ENCODE measurements around the gene BTBD9. TPM values are rescaled to one million over a fixed set of nuclear protein-coding genes. Genes with fewer than 3 reads are reported as not detected.

Gene BTBD9
- total RNA-seq, 3 donors from 2014 or later: 12.8 to 25.5 (median 19.0) TPM

DNA sequence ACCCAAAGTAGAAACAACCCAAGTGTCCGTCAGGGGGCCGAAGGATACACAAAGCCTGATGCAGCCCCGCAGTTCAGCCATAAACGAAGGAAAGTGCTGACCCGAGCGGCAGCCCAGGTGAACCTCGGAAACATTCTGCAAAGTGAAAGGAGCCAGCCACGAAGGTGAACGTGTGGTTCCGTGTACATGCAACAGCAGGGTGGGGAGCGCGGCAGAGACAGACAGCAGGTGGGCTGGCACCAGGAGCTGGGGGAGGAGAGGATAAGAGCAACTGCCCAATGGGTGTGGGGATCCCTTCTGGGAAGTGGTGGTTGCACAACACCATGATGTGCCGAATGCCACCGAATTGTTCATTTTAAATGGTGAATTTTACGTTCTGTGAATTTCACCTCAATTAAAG is 478.4 kb downstream of the BTBD9 start:
- no peaks in the 10 kb centered on the region for H3K4me1 ChIP-seq
- H3K9me3 ChIP-seq: peaks cover 0 to 6% of the 10 kb centered on the region in 2 donors
- no peak for TF ChIP-seq POLR2AphosphoS5 (IDR thresholded peaks at IDR 0.05)
- no peak for TF ChIP-seq POLR2A (IDR thresholded peaks at IDR 0.05)
- TF ChIP-seq, protein P1, sequence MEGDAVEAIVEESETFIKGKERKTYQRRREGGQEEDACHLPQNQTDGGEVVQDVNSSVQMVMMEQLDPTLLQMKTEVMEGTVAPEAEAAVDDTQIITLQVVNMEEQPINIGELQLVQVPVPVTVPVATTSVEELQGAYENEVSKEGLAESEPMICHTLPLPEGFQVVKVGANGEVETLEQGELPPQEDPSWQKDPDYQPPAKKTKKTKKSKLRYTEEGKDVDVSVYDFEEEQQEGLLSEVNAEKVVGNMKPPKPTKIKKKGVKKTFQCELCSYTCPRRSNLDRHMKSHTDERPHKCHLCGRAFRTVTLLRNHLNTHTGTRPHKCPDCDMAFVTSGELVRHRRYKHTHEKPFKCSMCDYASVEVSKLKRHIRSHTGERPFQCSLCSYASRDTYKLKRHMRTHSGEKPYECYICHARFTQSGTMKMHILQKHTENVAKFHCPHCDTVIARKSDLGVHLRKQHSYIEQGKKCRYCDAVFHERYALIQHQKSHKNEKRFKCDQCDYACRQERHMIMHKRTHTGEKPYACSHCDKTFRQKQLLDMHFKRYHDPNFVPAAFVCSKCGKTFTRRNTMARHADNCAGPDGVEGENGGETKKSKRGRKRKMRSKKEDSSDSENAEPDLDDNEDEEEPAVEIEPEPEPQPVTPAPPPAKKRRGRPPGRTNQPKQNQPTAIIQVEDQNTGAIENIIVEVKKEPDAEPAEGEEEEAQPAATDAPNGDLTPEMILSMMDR (IDR thresholded peaks at IDR 0.05): no peak
- intact Hi-C loops (cut with DNase I; ENCODE audit: low total_unique reads): no loop called here
- H3K27ac ChIP-seq: no peak overlapping the region
- DNase-seq (ENCODE audit: low spot score in 2 of 2): no peak
- no peaks in the 10 kb centered on the region for H3K36me3 ChIP-seq
- H3K27me3 ChIP-seq: no peaks in the 10 kb centered on the region
- H3K4me3 ChIP-seq: no peak overlapping the region

DNA sequence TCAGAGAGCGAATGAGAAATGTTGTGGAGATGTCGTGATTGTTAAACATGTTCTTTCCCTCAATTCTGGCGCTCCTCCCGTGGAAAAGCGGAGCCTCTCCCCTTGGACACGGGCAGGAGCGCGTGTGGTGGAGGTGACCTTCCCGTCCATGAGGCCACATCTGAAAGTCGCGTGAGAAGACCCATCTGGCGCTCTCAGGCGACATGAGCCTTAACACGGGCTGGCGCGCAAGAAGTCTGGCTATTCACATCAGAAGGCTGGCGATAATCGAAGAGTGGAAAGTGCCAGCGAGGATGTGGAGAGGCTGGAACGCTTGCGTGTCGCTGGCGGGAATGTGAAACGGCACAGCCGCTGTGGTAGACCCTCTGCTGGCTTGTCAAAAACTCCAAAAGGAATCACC is 478.9 kb downstream of the BTBD9 start:
- DNase-seq (ENCODE audit: low spot score in 2 of 2): no peak
- TF ChIP-seq, protein P1 (IDR thresholded peaks at IDR 0.05): no peak

GRCh38 chr6:38159596-38159995 is 480.1 kb downstream of the BTBD9 start:
- Histone ChIP-seq H3K27me3 (no peaks in the 10 kb centered on the region), H3K9me3 (peaks cover 0 to 6% of the 10 kb centered on the region in 2 donors), H3K4me3 (no peak overlapping the region), H3K27ac (no peak overlapping the region), H3K36me3 (no peaks in the 10 kb centered on the region), H3K4me1 (no peaks in the 10 kb centered on the region)
- no peak for DNase-seq (ENCODE audit: low spot score in 2 of 2)
- intact Hi-C loops (cut with DNase I; ENCODE audit: low total_unique reads): no loop called here
- no peak for TF ChIP-seq POLR2A (IDR thresholded peaks at IDR 0.05)

More for the DNA sequence above, 478.9 kb downstream of the BTBD9 start:
- Histone ChIP-seq H3K4me3 (no peak overlapping the region), H3K36me3 (no peaks in the 10 kb centered on the region), H3K4me1 (no peaks in the 10 kb centered on the region), H3K27me3 (no peaks in the 10 kb centered on the region), H3K9me3 (peaks cover 0 to 6% of the 10 kb centered on the region in 2 donors), H3K27ac (no peak overlapping the region)
- intact Hi-C loops (cut with DNase I; ENCODE audit: low total_unique reads): no loop called here

DNA sequence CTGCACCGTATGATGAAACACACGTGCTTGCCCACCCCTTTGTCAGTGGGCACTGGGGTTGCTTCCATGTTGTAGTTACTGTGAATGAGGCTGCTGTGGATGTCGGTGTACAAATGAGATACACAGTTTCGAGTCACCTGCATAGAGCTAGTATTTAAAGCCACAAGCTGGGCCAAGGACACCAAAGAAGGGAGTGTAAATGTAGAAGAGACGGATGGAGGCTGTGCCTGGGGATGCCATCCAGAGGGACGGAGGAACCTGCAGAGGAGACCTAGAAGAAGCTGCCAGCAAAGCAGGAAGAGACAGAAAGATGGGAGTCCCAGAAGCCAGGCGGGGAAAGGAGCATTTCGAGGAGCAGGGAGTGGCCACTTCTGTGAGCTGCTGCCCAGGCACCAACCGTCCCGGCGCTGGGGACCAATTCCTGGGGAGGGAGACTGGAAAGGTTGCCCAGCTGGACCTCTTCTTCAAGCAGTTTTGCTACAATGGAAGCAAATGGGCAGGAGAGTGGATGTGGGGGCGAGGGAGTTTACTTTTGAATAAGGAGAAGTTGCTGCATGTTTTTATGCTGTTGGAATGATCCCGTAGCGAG is 480.9 kb downstream of the BTBD9 start:
- intact Hi-C loops (cut with DNase I; ENCODE audit: low total_unique reads): no loop called here
- TF ChIP-seq POLR2A (IDR thresholded peaks at IDR 0.05) (no peak), POLR2AphosphoS5 (IDR thresholded peaks at IDR 0.05) (no peak)
- Histone ChIP-seq H3K36me3 (no peaks in the 10 kb centered on the region), H3K4me1 (no peaks in the 10 kb centered on the region), H3K4me3 (no peak overlapping the region), H3K9me3 (peaks cover 0 to 6% of the 10 kb centered on the region in 2 donors), H3K27ac (no peak overlapping the region), H3K27me3 (no peaks in the 10 kb centered on the region)
- DNase-seq (ENCODE audit: low spot score in 2 of 2): no peak

DNA sequence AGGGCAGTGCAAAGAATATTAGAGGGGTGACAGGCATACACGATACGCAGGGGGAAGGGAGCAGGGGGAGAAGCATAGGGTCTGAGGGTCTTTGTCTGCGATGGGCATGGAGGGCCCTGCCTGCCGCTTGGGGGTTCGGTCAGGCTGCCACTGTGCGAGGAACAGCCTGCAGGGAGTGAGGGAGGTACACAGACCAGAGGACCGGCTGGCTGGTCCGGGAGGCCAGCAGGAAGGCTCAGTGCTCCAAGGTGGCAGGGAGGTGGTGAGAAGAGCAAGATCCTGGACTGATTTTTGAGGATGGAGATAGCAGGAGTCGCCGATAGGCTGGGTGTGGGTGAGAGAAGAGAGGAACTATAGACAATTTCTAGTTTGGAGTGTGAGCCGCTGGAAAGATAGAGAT is 481.8 kb downstream of the BTBD9 start:
- TF ChIP-seq, protein P1 (IDR thresholded peaks at IDR 0.05): no peak
- TF ChIP-seq POLR2A (IDR thresholded peaks at IDR 0.05) (no peak), POLR2AphosphoS5 (IDR thresholded peaks at IDR 0.05) (no peak)
- no peak for DNase-seq (ENCODE audit: low spot score in 2 of 2)
- Histone ChIP-seq H3K9me3 (peaks cover 0 to 6% of the 10 kb centered on the region in 2 donors), H3K36me3 (no peaks in the 10 kb centered on the region), H3K4me1 (no peaks in the 10 kb centered on the region), H3K27me3 (no peaks in the 10 kb centered on the region), H3K4me3 (no peak overlapping the region), H3K27ac (no peak overlapping the region)
- intact Hi-C loops (cut with DNase I; ENCODE audit: low total_unique reads): no loop called here

GRCh38 chr6:38156818-38157565 is 482.7 kb downstream of the BTBD9 start:
- TF ChIP-seq POLR2AphosphoS5 (IDR thresholded peaks at IDR 0.05) (no peak), POLR2A (IDR thresholded peaks at IDR 0.05) (no peak)
- TF ChIP-seq, protein P1 (IDR thresholded peaks at IDR 0.05): no peak
- intact Hi-C loops (cut with DNase I; ENCODE audit: low total_unique reads): no loop called here
- Histone ChIP-seq H3K9me3 (peaks cover 0 to 3% of the 10 kb centered on the region in 2 donors), H3K27ac (no peak overlapping the region), H3K4me3 (no peak overlapping the region), H3K4me1 (no peaks in the 10 kb centered on the region), H3K27me3 (no peaks in the 10 kb centered on the region), H3K36me3 (no peaks in the 10 kb centered on the region)
- DNase-seq (ENCODE audit: low spot score in 2 of 2): no peak
